Measurements from ENCODE around the gene PAQR3.

Gene PAQR3

GRCh38 chr4:78971776-78972175 lies 32.5 kb upstream of the PAQR3 start:
- no peaks in the 10 kb centered on the region for H3K9me3 ChIP-seq (ENCODE audit: control insufficient read depth, low read length)
- DNase-seq = no peak
- WGBS = no CpG with 5 or more reads among the region's 1 CpG
- H4K91ac ChIP-seq (ENCODE audit: low read length) = no peak overlapping the region
- no peak overlapping the region for H3K23ac ChIP-seq (ENCODE audit: low read length in 2 of 2)
- no peaks in the 10 kb centered on the region for H3K79me1 ChIP-seq (replicated peaks; ENCODE audit: low read length, poor library complexity, severe bottlenecking)
- no peak overlapping the region for H2BK12ac ChIP-seq (ENCODE audit: low read length in 2 of 2)
- no peak overlapping the region for H2AFZ ChIP-seq (ENCODE audit: low read depth, low read length)
- H2AK5ac ChIP-seq (ENCODE audit: low read length, severe bottlenecking) = no peak overlapping the region
- no peaks in the 10 kb centered on the region for H3K4me1 ChIP-seq (ENCODE audit: control insufficient read depth, insufficient read depth, low read depth, low read length)
- no peak overlapping the region for H3K18ac ChIP-seq (ENCODE audit: low read depth in 1 of 2, low read length in 2 of 2)
- no peak overlapping the region for H3K14ac ChIP-seq (ENCODE audit: low read length in 2 of 2)
- H3K36me3 ChIP-seq (ENCODE audit: control insufficient read depth in 1 of 2, insufficient read depth in 2 of 2, low read depth in 1 of 2, low read length in 2 of 2) = no peaks in the 10 kb centered on the region
- no peak overlapping the region for H3K27ac ChIP-seq (ENCODE audit: low read length, poor library complexity, severe bottlenecking)
- no peak overlapping the region for H4K8ac ChIP-seq (ENCODE audit: low read length)
- no peak overlapping the region for H3K4me2 ChIP-seq (ENCODE audit: low read length, poor library complexity, severe bottlenecking)
- no peak overlapping the region for H3K4ac ChIP-seq (ENCODE audit: low read depth in 1 of 2, low read length in 2 of 2)
- H3K4me3 ChIP-seq (ENCODE audit: insufficient read depth in 1 of 2, low read depth in 1 of 2, low read length in 2 of 2) = no peak overlapping the region
- no peaks in the 10 kb centered on the region for H3K27me3 ChIP-seq (ENCODE audit: control insufficient read depth in 1 of 2, insufficient read depth in 1 of 2, low read length in 2 of 2)
- H2BK120ac ChIP-seq (ENCODE audit: low read depth, low read length) = no peak overlapping the region
- H2BK15ac ChIP-seq (ENCODE audit: low read depth, poor library complexity, severe bottlenecking) = no peak overlapping the region
- peak overlapping the region; percentile 84 for H3K9ac ChIP-seq (ENCODE audit: low read length)
- no peak overlapping the region for H2BK5ac ChIP-seq (ENCODE audit: low read depth, low read length, poor library complexity, severe bottlenecking)

GRCh38 chr4:78971326-78971725 lies 32.1 kb upstream of the PAQR3 start:
- WGBS = 94% methylated on average over 1 of the region's 1 CpG
- H3K4me2 ChIP-seq (ENCODE audit: low read length, poor library complexity, severe bottlenecking) = no peak overlapping the region
- no peak overlapping the region for H2AFZ ChIP-seq (ENCODE audit: low read depth, low read length)
- no peaks in the 10 kb centered on the region for H3K27me3 ChIP-seq (ENCODE audit: control insufficient read depth in 1 of 2, insufficient read depth in 1 of 2, low read length in 2 of 2)
- H3K4me3 ChIP-seq (ENCODE audit: insufficient read depth in 1 of 2, low read depth in 1 of 2, low read length in 2 of 2) = no peak overlapping the region
- no peak overlapping the region for H4K8ac ChIP-seq (ENCODE audit: low read length)
- no peaks in the 10 kb centered on the region for H3K36me3 ChIP-seq (ENCODE audit: control insufficient read depth in 1 of 2, insufficient read depth in 2 of 2, low read depth in 1 of 2, low read length in 2 of 2)
- H2BK15ac ChIP-seq (ENCODE audit: low read depth, poor library complexity, severe bottlenecking) = no peak overlapping the region
- H3K4me1 ChIP-seq (ENCODE audit: control insufficient read depth, insufficient read depth, low read depth, low read length) = no peaks in the 10 kb centered on the region
- H3K9me3 ChIP-seq (ENCODE audit: control insufficient read depth, low read length) = no peaks in the 10 kb centered on the region
- no peaks in the 10 kb centered on the region for H3K79me1 ChIP-seq (replicated peaks; ENCODE audit: low read length, poor library complexity, severe bottlenecking)
- no peak overlapping the region for H3K4ac ChIP-seq (ENCODE audit: low read depth in 1 of 2, low read length in 2 of 2)
- H3K27ac ChIP-seq (ENCODE audit: low read length, poor library complexity, severe bottlenecking) = no peak overlapping the region
- H2BK12ac ChIP-seq (ENCODE audit: low read length in 2 of 2) = no peak overlapping the region
- no peak for DNase-seq
- H2AK5ac ChIP-seq (ENCODE audit: low read length, severe bottlenecking) = no peak overlapping the region
- H3K9ac ChIP-seq (ENCODE audit: low read length) = peak overlapping the region; percentile 84
- H3K14ac ChIP-seq (ENCODE audit: low read length in 2 of 2) = no peak overlapping the region
- H3K23ac ChIP-seq (ENCODE audit: low read length in 2 of 2) = no peak overlapping the region
- H4K91ac ChIP-seq (ENCODE audit: low read length) = no peak overlapping the region
- H3K18ac ChIP-seq (ENCODE audit: low read depth in 1 of 2, low read length in 2 of 2) = no peak overlapping the region
- no peak overlapping the region for H2BK120ac ChIP-seq (ENCODE audit: low read depth, low read length)
- no peak overlapping the region for H2BK5ac ChIP-seq (ENCODE audit: low read depth, low read length, poor library complexity, severe bottlenecking)

GRCh38 chr4:78962597-78963115 lies 23.4 kb upstream of the PAQR3 start:
- WGBS = 86% methylated on average over 2 of the region's 2 CpGs
- H2BK15ac ChIP-seq (ENCODE audit: low read depth, poor library complexity, severe bottlenecking) = no peak overlapping the region

GRCh38 chr4:78960926-78961325 lies 21.7 kb upstream of the PAQR3 start:
- H4K8ac ChIP-seq (ENCODE audit: low read length) = no peak overlapping the region
- H2BK12ac ChIP-seq (ENCODE audit: low read length in 2 of 2) = no peak overlapping the region
- H3K4me2 ChIP-seq (ENCODE audit: low read length, poor library complexity, severe bottlenecking) = no peak overlapping the region
- no peak overlapping the region for H2BK5ac ChIP-seq (ENCODE audit: low read depth, low read length, poor library complexity, severe bottlenecking)
- WGBS = 67% methylated on average over 1 of the region's 3 CpGs
- H3K79me1 ChIP-seq (replicated peaks; ENCODE audit: low read length, poor library complexity, severe bottlenecking) = no peaks in the 10 kb centered on the region
- H2BK15ac ChIP-seq (ENCODE audit: low read depth, poor library complexity, severe bottlenecking) = no peak overlapping the region
- no peak overlapping the region for H2AFZ ChIP-seq (ENCODE audit: low read depth, low read length)
- no peak overlapping the region for H3K27ac ChIP-seq (ENCODE audit: low read length, poor library complexity, severe bottlenecking)
- H3K4me3 ChIP-seq (ENCODE audit: insufficient read depth in 1 of 2, low read depth in 1 of 2, low read length in 2 of 2) = no peak overlapping the region
- DNase-seq = no peak
- no peaks in the 10 kb centered on the region for H3K9me3 ChIP-seq (ENCODE audit: control insufficient read depth, low read length)
- H2BK120ac ChIP-seq (ENCODE audit: low read depth, low read length) = no peak overlapping the region
- no peak overlapping the region for H3K9ac ChIP-seq (ENCODE audit: low read length)
- no peak overlapping the region for H3K18ac ChIP-seq (ENCODE audit: low read depth in 1 of 2, low read length in 2 of 2)
- no peaks in the 10 kb centered on the region for H3K4me1 ChIP-seq (ENCODE audit: control insufficient read depth, insufficient read depth, low read depth, low read length)
- H3K23ac ChIP-seq (ENCODE audit: low read length in 2 of 2) = no peak overlapping the region
- no peaks in the 10 kb centered on the region for H3K27me3 ChIP-seq (ENCODE audit: control insufficient read depth in 1 of 2, insufficient read depth in 1 of 2, low read length in 2 of 2)
- no peak overlapping the region for H2AK5ac ChIP-seq (ENCODE audit: low read length, severe bottlenecking)
- no peak overlapping the region for H3K4ac ChIP-seq (ENCODE audit: low read depth in 1 of 2, low read length in 2 of 2)
- H3K36me3 ChIP-seq (ENCODE audit: control insufficient read depth in 1 of 2, insufficient read depth in 2 of 2, low read depth in 1 of 2, low read length in 2 of 2) = no peaks in the 10 kb centered on the region
- no peak overlapping the region for H4K91ac ChIP-seq (ENCODE audit: low read length)
- H3K14ac ChIP-seq (ENCODE audit: low read length in 2 of 2) = no peak overlapping the region

More at GRCh38 chr4:78962597-78963115, 23.4 kb upstream of the PAQR3 start:
- Histone ChIP-seq H3K14ac (ENCODE audit: low read length in 2 of 2) (no peak overlapping the region), H2BK5ac (ENCODE audit: low read depth, low read length, poor library complexity, severe bottlenecking) (no peak overlapping the region), H3K27me3 (ENCODE audit: control insufficient read depth in 1 of 2, insufficient read depth in 1 of 2, low read length in 2 of 2) (no peaks in the 10 kb centered on the region), H3K9me3 (ENCODE audit: control insufficient read depth, low read length) (no peaks in the 10 kb centered on the region), H3K4me3 (ENCODE audit: insufficient read depth in 1 of 2, low read depth in 1 of 2, low read length in 2 of 2) (no peak overlapping the region), H2AFZ (ENCODE audit: low read depth, low read length) (no peak overlapping the region), H3K4me2 (ENCODE audit: low read length, poor library complexity, severe bottlenecking) (no peak overlapping the region), H3K36me3 (ENCODE audit: control insufficient read depth in 1 of 2, insufficient read depth in 2 of 2, low read depth in 1 of 2, low read length in 2 of 2) (no peaks in the 10 kb centered on the region), H3K4me1 (ENCODE audit: control insufficient read depth, insufficient read depth, low read depth, low read length) (no peaks in the 10 kb centered on the region), H2BK120ac (ENCODE audit: low read depth, low read length) (no peak overlapping the region), H2BK12ac (ENCODE audit: low read length in 2 of 2) (no peak overlapping the region), H3K79me1 (replicated peaks; ENCODE audit: low read length, poor library complexity, severe bottlenecking) (no peaks in the 10 kb centered on the region), H4K8ac (ENCODE audit: low read length) (no peak overlapping the region), H3K23ac (ENCODE audit: low read length in 2 of 2) (no peak overlapping the region), H3K9ac (ENCODE audit: low read length) (no peak overlapping the region), H2AK5ac (ENCODE audit: low read length, severe bottlenecking) (no peak overlapping the region), H3K18ac (ENCODE audit: low read depth in 1 of 2, low read length in 2 of 2) (no peak overlapping the region), H3K27ac (ENCODE audit: low read length, poor library complexity, severe bottlenecking) (no peak overlapping the region), H4K91ac (ENCODE audit: low read length) (no peak overlapping the region), H3K4ac (ENCODE audit: low read depth in 1 of 2, low read length in 2 of 2) (no peak overlapping the region)
- no peak for DNase-seq

Data from mesenchymal stem cell (in vitro differentiated cells and primary cell).